ENCODE measurements around the gene ARHGDIA.
"Not testable (repeated sequence)": the region's sequence is repeated elsewhere in the genome, so short reads cannot be mapped to it uniquely, and the experiment has no call there.

ARHGDIA gene

GRCh38 chr17:81843713-81844326, 27.3 kb downstream of the ARHGDIA start:
- no peak for DNase-seq (ENCODE audit: low read depth in 2 of 2)

DNA sequence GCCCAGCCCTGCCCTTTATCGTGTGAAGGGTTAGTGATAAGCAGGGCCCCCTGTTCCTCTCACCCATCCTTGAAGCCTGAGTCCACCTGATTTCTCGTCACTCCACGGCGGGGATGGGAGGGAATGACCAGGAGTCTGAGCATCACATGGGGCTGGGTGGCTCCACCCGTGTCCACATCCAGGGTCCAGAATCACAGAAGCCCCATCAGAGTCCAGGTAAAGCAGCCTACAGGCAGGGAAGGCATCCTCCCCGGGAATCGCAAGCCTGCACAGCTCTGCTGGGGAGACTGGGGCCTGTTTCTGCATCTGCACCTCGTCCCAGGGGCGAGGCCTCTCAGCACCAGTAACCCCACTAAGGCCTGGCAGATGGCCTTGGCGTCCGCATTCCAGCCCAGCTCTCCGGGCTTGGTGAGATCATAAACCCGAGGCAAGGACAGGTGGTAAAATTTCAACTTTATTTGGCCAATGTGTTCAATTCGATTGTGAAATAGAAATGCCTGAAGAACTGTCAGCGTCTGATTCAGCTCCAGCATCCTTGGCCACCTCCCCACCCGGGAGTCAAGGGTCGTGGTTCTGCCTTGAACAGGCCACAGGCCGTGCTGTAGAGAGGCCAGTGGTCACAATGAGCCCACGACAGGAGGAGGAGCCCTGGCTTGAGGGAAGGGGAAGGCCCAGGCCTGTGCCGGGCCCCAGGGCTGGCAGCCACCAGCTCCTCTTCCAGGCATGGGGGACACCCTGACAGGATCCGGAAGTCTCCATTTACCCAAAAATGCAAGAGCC, 28.2 kb downstream of the ARHGDIA start:
- no peak for DNase-seq (ENCODE audit: low read depth in 2 of 2)

- DNase-seq (ENCODE audit: low read depth in 2 of 2): no peak
Measured at GRCh38 chr17:81842378-81842724, 28.8 kb downstream of the ARHGDIA start.

- DNase-seq (ENCODE audit: low read depth in 2 of 2): no peak
Measured at GRCh38 chr17:81841866-81842265, 29.3 kb downstream of the ARHGDIA start.

DNA sequence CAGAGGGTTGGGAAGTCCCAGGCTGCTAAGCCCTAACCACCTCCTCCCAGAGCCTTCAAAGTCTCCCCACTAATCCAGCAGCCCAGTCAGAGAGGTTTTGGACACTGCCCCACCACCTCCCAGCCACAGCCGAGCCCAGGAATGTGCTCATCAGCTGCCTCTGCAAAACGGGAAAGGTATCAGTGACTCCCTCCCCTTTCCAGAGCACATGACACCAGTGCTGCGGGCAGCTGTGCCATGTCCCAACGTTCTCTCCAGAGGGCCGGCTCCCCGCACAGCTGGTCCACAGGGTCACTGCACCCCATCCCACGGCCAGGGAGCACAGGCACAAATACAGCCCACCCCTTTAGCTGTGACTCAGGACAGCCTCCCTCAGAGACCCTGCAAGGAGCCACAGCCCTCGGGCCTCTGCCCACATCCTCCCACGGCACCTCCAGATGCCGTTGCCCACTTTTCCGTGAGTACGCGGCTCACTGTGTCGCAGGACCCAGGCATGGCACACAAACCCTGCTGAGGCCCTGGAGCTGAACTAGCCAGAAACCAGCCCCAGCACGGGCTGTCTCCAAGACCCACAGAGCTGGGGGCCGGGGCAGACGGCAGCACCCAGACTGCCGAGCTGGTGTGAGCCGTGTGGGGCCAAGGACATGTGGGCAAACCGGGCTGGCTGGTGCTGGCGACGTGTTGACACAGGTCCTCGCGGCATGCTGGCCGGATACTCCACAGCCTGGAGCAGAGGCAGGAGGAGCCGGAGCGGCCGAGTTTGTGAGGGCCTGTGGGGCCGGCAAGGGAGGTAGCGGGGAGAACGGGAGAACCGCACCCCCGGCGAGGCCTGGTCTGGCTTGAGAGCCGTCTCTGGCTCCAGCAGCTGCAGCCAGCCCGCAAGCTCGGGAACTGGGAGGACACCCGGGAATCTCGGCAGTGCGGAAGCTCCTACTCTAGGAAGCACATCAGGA, 30.0 kb downstream of the ARHGDIA start:
- DNase-seq (ENCODE audit: low read depth in 2 of 2): no peak

DNA sequence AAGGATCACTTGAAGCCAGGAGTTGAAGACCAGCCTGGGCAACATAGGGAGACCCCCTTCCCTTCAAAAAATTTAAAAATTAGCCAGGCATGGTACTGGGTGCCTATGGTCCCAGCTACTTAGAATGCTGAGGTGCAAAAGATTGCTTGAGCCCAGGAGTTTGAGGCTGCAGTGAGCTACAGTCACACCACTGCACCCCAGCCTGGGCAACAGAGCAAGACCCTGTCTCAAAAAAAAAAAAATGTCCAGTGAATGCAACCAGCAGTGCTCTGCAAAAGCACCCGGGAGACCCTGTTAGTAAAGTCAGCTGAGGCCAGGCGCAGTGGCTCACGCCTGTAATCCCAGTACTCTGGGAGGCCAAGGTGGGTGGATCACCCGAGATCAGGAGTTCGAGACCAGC, 31.1 kb downstream of the ARHGDIA start:
- not testable (repeated sequence) for DNase-seq (ENCODE audit: low read depth in 2 of 2)

DNA sequence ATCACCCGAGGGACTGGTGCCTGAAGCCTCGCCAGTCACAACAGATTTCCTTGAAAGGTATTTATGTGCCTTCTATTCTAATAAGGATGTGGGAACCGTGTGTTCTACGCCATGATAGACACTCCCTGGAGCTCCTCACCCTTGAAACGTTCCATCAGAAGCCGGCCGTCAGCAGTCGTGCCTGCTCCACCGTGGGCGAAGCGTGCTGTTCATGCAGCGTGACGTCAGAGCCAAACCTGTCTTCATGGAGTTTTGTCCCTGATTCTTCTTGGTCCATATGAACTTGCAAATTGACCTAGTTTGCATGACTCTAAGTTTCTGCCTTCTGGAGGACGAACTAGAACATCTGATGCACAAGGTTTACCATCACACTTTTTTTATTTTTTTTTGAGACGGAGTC, 31.8 kb downstream of the ARHGDIA start:
- DNase-seq (ENCODE audit: low read depth in 2 of 2): no peak

GRCh38 chr17:81838753-81839255, 32.3 kb downstream of the ARHGDIA start:
- DNase-seq (ENCODE audit: low read depth in 2 of 2): no peak

GRCh38 chr17:81837641-81838040, 33.5 kb downstream of the ARHGDIA start:
- DNase-seq (ENCODE audit: low read depth in 2 of 2): no peak

GRCh38 chr17:81834831-81835267, 36.3 kb downstream of the ARHGDIA start, which contains the start of gene PPP1R27:
Gene PPP1R27, minus strand, starts transcription at chr17:81835050. Its CDS starts 97 bp downstream, at chr17:81834953.
- no peak for DNase-seq (ENCODE audit: low read depth in 2 of 2)

GRCh38 chr17:81833921-81834830, 37.0 kb downstream of the ARHGDIA start:
- DNase-seq (ENCODE audit: low read depth in 2 of 2): no peak

DNA sequence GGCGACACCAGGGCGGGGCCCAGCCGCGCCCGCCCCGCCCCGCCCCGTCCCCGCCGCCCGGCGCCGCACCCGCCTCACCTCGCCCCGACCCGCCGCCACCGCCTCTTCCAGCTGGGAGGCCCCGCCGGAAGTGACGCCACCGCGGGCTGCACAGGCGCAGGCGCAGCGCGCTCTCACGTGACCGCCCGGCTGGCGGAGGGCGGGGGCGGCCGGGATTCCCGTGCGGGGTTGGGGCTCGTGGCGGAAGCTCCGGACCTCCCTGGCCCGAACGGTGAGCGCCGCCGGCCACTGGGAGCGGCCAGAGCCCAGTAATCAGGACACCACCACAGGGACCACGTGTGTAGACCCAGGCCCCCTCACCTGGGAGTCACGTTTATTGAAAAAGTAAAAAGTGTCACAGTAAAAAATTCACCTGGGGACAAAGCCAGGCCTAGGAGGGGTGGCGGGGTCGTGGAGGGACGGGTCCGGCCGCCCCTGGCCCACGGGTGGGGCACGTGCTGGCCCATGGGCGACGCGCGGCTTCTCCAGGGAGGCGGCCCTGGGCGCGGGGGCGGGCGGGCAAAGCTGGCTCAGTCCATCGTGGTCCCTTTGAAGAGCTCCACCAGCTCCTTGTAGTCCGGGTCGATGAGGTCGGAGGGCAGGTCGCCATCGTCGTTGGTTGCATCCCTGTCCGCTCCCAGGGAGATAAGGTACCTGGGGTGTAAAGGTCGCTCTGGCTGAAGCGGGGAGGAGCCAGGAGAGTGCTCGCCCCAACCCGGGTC, 37.8 kb downstream of the ARHGDIA start, which contains the start of gene MCRIP1:
MCRIP1 (minus strand) TSS at position 132 of the 761 bp plus-strand sequence. CDS start 8,785 bp downstream, outside the sequence.
- DNase-seq (ENCODE audit: low read depth in 2 of 2): peak; percentile 93 to 96

- peak; percentile 29 to 37 for DNase-seq (ENCODE audit: low read depth in 2 of 2)
Measured at GRCh38 chr17:81832608-81833159, 38.5 kb downstream of the ARHGDIA start.

- DNase-seq (ENCODE audit: low read depth in 2 of 2): peak; percentile 20 to 26
Measured at GRCh38 chr17:81831957-81832607, 39.1 kb downstream of the ARHGDIA start.

- no peak for DNase-seq (ENCODE audit: low read depth in 2 of 2)
Measured at GRCh38 chr17:81831563-81831956, 39.6 kb downstream of the ARHGDIA start.

DNA sequence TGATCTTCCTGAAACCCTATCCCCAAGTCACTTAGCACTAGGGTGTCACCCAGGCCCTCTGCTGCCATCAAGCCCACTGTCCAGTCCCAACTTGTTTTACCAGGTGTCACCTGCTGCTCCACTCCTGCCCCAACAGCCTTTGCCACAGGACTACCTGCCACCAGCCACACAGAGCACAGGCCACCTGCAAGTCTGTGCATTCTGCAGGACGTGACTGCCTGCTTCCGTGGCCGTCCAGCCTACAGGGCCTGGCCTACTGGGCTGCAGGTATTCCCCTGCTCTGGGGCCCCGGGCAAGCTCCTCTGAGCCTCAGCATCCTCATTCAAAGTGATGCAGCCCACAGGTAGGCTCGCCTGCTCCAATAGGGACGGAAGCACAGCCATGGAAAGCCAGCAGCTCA, 41.3 kb downstream of the ARHGDIA start:
- DNase-seq (ENCODE audit: low read depth in 2 of 2): no peak

DNA sequence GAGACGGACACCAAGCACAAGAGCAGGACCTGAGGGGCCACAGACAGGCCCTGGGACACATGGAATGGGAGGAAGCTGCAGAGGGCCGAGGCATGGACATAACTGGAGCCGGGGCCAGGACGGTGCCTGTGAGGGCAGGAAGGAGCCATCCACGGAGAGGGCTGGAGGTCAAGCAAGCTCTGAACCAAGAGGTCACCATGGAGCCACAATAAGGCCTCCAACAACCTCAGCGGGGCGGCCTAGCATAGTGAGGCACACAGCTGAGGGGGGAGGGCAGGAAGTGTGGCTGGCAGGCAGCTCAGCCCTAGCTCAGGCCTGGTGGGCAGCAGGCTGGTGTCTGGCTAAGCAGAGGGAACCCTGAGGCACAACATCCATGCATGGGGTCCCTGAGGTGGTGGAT, 42.5 kb downstream of the ARHGDIA start:
- no peak for DNase-seq (ENCODE audit: low read depth in 2 of 2)

- DNase-seq (ENCODE audit: low read depth in 2 of 2): no peak
Measured at GRCh38 chr17:81825841-81826466, 45.2 kb downstream of the ARHGDIA start.

DNA sequence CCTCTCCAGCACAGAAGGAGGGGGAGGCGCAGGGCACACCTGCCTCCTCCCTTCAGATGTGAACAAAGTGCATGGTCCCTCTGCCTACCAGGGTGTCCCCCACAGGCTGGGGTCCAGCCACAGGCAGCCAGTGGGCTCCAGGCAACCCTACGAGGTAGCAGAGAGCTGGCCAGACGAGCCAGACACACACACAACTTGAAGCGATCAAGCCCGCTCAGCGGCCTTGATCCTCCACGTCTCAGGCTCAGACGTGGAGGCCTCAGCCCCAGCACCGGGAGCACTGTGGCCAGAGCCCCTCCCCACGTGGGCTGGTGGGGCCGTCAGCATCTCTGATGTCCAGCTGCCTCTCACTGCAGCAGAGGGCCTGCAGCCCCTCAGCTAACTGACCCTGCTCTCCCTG, 46.5 kb downstream of the ARHGDIA start:
- DNase-seq (ENCODE audit: low read depth in 2 of 2): no peak

All from activated CD4-positive, alpha-beta T cell treated with anti-CD3 and anti-CD28 coated beads for 24 hours (primary cell).